ENCODE results near the gene ARHGEF1.
A peak's percentile ranks its signal among the peaks of the same experiment; 100 is the strongest.
"Not testable (repeated sequence)": the region's sequence is repeated elsewhere in the genome, so short reads cannot be mapped to it uniquely, and the experiment has no call there.

ARHGEF1 gene

GRCh38 chr19:41933693-41934426, 50.9 kb downstream of the ARHGEF1 start:
- no peak for DNase-seq

- DNase-seq, result peak; percentile 67 to 71
Measured at GRCh38 chr19:41934849-41935374, 51.9 kb downstream of the ARHGEF1 start.

GRCh38 chr19:41935760-41936415, 52.9 kb downstream of the ARHGEF1 start:
- DNase-seq, result no peak

- DNase-seq, result no peak
Measured at GRCh38 chr19:41936416-41936850, 53.4 kb downstream of the ARHGEF1 start.

- no peak for DNase-seq
Measured at GRCh38 chr19:41936961-41937360, 54.0 kb downstream of the ARHGEF1 start.

GRCh38 chr19:41937525-41938468, 54.8 kb downstream of the ARHGEF1 start:
- no peak for DNase-seq

GRCh38 chr19:41939209-41939608, 56.2 kb downstream of the ARHGEF1 start:
- not testable (repeated sequence) for DNase-seq

GRCh38 chr19:41939861-41940730, 57.1 kb downstream of the ARHGEF1 start:
- DNase-seq, result peak; percentile 56 to 68

- no peak for DNase-seq
Measured at GRCh38 chr19:41940731-41941409, 57.9 kb downstream of the ARHGEF1 start.

GRCh38 chr19:41941410-41942202, 58.6 kb downstream of the ARHGEF1 start:
- DNase-seq, result no peak

GRCh38 chr19:41944336-41944735, 61.4 kb downstream of the ARHGEF1 start:
- no peak for DNase-seq

- DNase-seq, result peak; percentile 72 to 92
Measured at GRCh38 chr19:41945135-41945766, 62.3 kb downstream of the ARHGEF1 start.

GRCh38 chr19:41947091-41947490, 64.1 kb downstream of the ARHGEF1 start:
- DNase-seq, result no peak

- DNase-seq, result peak; percentile 76 to 91
Measured at GRCh38 chr19:41951686-41952172, 68.7 kb downstream of the ARHGEF1 start.

GRCh38 chr19:41955521-41955920, 72.5 kb downstream of the ARHGEF1 start:
- DNase-seq, result no peak

- DNase-seq, result no peak
Measured at GRCh38 chr19:41956621-41957020, 73.6 kb downstream of the ARHGEF1 start.

All from stimulated activated CD4-positive, alpha-beta T cell treated with anti-CD3 and anti-CD28 coated beads, Interleukin-4, amount 100 ng/mL, for 4 hours (primary cell).